Esophagus mucosa (tissue), 1 donor: Measurements from ENCODE around the gene LRRC8D. TPM values are rescaled to one million over a fixed set of nuclear protein-coding genes. Genes with fewer than 3 reads are reported as not detected.

Source experiments
- ATAC-seq: fragments of 200-7000 bp; cut with Tn5 transposase; one replicate; pipeline ENCODE4 v1.9.1; 2020
- total RNA-seq: library from RNA; stranded (reverse); gene quantifications from one replicate; pipeline ENCODE4 v1.2.4, GENCODE V29; 2023
- donor health status: DM: yes; HTN: yes; CAD: no.

The LRRC8D gene
- total RNA-seq, 1 donor from 2014 or later = 15.1 TPM

DNA sequence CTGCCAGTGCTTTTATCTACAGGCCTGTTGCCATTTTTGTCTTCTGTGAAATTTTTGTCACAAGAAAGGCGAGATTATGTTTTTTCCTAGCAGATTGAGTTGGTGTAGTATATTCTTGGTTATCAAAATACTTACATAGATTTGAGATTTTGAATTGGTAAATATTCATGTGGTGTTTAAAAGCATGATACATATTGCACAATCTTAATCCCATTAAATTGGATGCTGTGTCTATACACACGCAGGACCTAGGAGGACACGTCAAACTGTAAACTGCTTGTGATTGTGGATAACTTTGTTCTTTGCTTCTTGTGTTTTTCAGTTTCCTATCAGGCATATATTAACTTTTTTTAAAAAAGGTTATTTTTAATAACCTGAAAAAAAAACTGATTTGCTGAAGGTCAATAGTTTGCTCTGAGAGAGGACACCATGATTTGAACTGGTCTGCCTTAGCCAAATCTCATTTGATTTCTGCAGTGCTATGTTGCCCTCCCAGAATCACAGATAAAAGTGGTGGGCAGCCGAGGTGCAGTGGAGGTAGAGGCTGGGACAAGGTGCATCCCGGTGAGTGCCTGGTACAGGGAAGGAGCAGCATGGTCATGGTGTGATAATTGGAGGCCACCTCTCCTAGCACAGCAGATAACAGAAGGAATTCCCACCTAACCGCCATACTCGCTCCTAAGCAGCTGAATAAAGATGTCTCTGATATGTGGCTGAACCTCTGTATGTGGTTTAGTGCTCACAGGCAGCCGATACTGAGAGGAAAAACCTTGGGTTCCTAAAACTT, 76.7 kb downstream of the LRRC8D start:
- ATAC-seq = no peak

GRCh38 chr1:89898150-89898549, 77.3 kb downstream of the LRRC8D start:
- ATAC-seq = no peak

GRCh38 chr1:89898695-89899470, 78.1 kb downstream of the LRRC8D start:
- no peak for ATAC-seq

DNA sequence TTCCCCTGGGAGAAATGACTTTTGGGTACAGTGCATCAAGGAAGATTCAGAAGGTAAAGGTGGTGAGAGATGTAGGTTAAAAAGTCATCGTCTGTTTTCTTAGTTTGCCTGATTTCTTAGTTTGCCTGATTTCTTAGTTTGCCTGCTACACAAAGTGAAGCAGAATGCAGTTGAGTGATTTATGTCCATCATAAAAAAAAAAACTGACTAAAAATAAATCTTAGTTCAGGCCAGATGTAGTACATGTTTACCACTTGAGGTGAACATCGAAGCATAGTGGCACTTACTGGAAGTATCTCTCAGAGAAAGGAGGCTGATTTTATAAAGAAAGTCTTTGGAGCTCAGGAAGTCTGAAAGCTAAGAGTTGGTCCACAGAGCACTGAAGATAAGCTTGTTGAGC, 79.5 kb downstream of the LRRC8D start:
- ATAC-seq = no peak

GRCh38 chr1:89900791-89901708, 80.2 kb downstream of the LRRC8D start:
- no peak for ATAC-seq

GRCh38 chr1:89901957-89902669, 81.3 kb downstream of the LRRC8D start:
- ATAC-seq = no peak

GRCh38 chr1:89903550-89903949, 82.7 kb downstream of the LRRC8D start:
- ATAC-seq = no peak

DNA sequence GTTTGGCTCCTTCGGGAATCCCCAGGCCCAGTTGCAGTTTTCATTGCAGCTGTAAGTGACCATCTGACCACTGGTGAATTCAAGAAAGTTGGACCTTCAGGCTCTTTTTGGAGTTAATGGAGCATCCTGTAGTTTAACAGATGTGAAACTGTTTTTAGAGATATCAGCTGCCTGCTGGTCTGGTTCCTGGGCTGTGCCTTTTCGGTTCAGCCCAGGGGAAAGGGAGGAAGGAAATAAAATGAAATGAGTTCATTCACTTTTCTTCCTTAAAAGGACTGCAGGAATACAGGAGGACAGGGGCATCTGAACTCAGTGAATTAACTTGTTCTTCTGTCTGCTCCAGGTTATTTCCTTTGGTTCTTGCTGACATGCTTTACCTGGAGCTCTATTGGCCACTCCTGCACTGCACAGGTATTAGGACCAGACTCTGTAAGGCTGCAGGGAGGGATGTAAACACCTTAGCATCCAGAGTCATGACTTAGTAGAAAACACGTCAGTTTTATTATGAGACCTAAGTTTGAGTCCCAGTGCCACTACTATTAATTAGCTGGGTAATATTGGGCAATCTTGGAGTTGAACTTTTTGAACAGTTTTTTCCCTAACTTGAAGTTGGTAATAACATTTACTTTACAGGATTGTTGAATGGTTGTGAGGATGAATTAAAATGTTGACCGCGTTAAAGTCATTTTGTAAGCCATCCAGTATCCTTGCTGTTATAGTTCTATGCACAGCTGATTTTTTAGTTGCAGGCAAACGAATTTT, 83.6 kb downstream of the LRRC8D start:
- ATAC-seq = no peak

- ATAC-seq = no peak
Measured at GRCh38 chr1:89905395-89906058, 84.7 kb downstream of the LRRC8D start.

DNA sequence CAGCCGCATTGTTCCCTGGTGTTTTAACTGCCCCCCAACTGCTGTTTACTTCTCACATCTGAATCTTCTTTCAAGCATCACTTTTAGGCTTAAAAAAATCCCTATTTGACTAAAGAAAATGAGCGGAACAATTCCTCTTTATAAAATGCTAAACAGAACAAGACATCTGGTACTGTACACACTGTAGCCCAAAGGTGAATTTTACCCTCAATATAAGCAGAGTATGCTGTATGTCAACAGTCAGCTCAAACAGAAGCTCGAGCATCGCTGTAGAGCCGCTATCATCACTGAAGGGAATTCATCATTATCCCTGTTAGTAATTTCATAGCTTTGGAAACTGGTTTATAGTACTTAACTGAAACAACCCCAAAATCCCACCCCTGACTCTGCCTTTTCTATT, 85.3 kb downstream of the LRRC8D start:
- no peak for ATAC-seq

DNA sequence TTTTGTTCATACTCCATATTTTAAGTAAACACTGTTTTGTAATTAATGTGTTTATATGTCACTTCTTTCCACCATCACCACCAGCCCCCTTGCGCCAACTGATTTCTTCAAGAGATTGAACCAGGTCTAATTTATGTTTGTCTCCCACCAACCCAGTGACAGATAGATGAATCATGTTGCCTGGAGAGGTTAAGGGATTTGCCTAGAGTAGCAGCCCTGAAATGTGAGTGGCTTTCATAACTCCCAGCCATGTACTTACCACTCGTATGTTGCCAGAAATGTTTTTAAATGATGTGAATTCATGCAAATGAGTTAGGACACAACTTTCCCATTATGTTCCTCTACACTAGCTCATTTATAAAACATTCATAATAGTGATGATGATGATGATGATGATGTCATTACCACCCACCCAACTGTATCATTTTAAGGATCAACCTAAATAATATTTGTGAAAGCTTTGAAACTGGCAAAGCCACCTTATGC, 86.9 kb downstream of the LRRC8D start:
- no peak for ATAC-seq

DNA sequence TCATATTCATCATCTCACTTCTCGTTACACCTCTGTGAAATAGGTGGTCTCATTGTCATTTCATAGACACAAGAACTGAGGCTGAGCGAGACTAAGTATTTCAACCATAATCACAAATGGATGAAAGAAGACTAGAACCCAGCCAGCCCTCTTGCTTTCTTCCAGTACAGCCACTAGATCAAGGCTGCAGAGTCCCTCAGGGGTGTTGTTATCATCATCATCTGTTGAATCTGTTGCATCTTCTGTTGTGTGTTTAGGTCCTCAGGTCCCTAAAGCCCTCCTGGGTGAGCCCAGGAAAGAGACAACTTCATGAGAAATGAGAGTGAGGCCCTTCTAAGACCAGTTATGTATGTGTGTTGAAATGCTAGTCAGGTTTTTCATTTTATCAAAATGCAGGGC, 87.4 kb downstream of the LRRC8D start:
- no peak for ATAC-seq

DNA sequence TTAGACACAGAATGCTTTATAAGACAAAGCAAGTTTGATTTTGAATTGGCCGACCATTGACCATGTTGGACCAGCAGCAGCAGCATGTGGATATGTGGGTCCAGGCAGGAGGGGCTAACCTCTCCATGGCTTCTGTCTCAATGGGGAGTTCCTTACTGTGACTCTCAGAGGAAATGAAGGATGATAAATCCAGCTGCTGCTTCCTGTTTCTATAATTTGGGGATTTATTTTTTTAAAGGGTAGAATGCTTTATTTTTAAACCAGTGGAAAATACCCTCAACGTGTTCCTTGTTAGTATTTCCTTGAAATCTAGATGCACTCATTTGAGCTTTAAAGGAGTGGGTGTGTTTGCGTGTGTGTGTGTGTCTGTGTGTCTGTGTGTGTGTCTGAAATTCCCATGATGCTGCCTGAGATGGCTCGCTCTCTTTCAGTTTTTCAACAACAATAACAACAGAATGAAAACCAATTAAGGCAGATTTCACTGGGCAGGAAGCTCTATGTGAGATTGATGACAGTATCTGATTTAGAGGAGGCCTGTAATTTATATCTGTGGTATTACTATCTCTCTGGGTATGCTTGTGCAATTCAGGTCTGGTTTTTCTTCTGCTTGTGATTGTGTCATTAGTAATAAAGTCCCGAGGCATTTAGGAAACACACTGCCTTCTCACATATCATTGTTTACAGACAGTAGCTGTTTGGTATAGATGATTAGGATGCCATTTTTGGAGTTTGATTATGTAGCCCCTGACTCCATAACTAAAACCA, 88.0 kb downstream of the LRRC8D start:
- ATAC-seq = no peak

GRCh38 chr1:89910268-89910667, 89.4 kb downstream of the LRRC8D start:
- ATAC-seq = no peak

- ATAC-seq = no peak
Measured at GRCh38 chr1:89910780-89911179, 89.9 kb downstream of the LRRC8D start.

DNA sequence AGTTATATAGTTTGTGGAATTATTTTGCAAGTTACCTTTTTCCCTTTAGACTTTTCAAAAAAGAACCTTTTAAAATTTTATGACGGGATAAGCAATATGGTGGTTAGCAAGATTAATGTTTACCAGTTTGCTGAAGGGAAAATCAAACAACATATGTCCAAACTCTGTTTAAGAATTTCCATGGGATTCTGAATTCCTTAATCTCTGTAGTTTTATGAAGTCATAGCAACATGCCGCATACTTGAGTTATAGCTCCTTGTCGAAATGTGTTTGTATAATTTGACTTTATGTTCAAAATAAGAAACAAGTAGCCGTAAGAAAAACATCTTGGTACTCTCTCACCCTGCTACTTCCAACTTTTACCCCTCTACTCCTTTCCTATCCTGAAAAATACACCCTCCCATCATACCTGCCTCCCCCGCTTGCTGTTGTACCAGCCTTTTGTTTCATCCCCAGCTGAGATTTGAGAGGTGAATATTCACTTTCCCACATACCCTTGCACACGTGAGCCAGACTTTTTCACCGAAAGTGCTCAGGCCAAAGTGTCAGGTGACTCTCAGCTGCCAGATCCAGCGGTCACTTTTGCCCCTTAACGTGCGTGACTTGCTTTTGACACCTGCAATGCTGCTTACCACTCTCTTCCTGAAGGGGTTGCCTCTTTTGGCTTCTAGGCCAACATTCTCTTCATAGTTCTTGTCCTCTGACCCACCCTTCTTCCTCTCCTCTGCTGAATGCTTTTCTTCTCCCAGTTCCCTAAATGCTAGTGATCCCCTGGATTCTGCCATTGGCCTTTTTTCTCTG, 90.6 kb downstream of the LRRC8D start:
- no peak for ATAC-seq

DNA sequence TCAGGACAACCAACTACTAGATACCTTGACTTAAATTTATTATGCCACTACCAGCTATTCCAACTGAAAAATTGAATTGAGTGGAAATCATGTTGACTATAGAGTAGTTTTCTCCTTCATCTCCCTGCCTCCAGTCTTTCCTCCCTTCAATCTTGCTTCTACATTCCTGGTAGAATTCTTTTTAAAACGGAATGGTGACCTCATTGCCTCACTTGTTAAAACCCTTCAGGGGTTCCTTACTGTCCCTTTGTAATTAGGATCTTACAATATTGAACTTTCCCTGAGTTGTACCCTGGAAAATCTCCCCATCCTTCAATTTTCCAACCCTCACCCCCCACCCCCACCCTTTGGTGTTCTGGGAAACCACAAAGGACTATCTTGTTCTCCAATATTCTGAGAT, 91.2 kb downstream of the LRRC8D start:
- no peak for ATAC-seq

DNA sequence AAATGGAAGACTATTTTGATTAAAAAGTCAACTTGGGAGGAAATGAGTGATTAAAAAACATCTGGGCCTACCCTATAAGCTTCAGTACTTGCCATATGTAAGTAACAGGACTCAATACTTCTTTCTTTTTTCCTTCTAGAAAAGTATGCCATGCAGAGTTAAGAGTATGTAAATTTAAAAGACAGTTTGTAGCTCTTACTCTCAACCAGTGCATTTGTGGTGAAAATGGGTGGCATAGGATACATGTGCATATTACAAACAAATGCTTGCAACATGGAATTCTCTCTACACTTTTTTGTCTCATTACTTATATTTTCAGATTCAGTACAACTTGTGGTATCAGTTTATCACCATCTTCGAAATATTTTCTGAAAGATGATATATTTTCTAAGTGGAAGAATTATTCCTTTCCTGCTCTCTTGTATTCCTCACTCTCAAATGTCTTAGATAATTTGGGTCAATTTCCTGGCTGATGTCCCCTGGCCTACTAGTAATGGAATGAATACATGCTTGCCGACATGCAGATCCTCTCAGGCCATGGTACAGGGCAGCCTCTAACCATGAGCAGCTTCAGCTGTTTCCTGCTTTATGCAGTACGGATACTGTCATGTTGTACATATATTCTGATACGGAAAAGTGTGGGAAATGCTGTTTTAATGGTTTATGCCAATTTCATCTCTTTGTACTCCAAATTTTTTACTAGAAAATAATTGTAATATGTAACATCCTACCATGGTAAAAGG, 92.7 kb downstream of the LRRC8D start:
- no peak for ATAC-seq
